Left kidney (tissue), 8 donors: Measurements from ENCODE around the gene MC3R. TPM values are rescaled to one million over a fixed set of nuclear protein-coding genes. Genes with fewer than 3 reads are reported as not detected.
"Not testable (repeated sequence)": the region's sequence is repeated elsewhere in the genome, so short reads cannot be mapped to it uniquely, and the experiment has no call there.

Source experiments
- DNase-seq: peaks from one replicate; pipeline ENCODE4 v3.0.0-alpha.2; 2013
- long read RNA-seq, 8 donors: transcript quantifications; one replicate each; lab custom pipeline, GENCODE V29; 2026
- polyA plus RNA-seq: library from polyadenylated mRNA; unstranded; fragments of 120-200 nt; gene quantifications from one replicate; pipeline ENCODE4 v1.2.1, GENCODE V29; 2013; ENCODE audit not compliant: insufficient read length

Gene MC3R
- polyA plus RNA-seq: not detected
- long read RNA-seq, donor 1: 0 reads
- long read RNA-seq, donor 2: 0 reads
- long read RNA-seq, donor 3: 0 reads
- long read RNA-seq, donor 4: 0 reads
- long read RNA-seq, donor 5: 0 reads
- long read RNA-seq, donor 6: 0 reads
- long read RNA-seq, donor 7: 0 reads
- long read RNA-seq, donor 8: 0 reads

DNA sequence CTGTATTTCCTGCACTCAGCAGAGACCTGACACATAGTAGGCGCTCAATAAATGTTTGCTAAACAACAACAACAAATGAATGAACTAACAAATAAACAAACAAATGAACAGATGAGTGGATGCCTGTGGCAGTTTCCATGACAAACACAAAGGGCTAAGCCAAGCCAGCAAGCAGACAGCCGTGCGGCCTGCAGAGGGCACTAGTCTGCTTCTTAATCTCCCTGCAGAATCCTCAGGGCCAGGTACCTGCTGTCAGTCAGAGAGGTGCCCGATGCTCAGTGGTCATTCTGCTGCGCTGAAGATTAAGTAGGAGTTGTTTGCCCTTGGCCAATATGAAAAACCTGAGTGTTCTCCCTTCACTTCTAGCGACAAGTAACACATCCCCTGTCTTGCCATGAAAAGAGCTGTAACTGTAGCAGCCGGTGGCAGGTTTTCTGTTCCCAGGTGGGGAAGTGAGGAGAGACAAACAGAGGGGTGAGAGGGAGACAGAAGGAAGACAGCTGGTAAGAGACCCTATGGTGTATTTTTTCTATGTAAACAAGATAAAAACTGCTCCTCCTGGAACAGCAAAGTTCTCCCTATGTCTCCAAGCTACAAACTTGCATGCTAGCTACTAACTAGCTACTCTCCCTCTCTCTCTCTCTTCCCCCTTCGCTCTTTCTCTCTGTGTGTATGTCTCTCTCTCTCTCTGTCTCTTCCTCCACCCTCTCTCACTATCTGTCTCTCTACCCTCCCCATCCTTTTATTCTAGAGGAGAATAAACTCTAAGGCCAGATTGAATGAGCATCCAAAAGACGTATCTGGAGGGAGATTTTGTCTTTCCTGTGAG is at the start of gene MC3R:
MC3R (plus strand) TSS at position 779 of the 829 bp plus-strand sequence. CDS start 112 bp downstream, outside the sequence.
- peak; percentile 20 for DNase-seq

DNA sequence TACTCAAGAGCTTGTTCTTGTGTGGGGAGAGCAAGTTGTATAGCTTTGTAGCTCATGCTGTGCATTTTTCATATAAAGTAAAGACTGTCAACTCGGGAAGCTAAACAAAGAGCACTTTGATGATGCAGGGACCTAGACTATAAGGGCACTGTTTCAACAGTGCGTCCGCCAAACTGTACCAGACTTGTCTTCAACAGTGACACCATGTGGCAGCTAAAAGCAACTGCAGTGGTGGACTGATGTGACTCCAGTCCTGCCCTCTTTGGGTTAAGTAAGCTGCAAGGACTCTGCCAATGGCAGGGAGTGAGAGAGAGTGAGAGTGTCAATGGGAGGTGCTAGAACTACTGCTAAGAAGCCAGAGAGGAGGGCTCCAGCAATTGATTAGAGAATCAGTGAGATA is 48.1 kb upstream of the MC3R start:
- DNase-seq: no peak

DNA sequence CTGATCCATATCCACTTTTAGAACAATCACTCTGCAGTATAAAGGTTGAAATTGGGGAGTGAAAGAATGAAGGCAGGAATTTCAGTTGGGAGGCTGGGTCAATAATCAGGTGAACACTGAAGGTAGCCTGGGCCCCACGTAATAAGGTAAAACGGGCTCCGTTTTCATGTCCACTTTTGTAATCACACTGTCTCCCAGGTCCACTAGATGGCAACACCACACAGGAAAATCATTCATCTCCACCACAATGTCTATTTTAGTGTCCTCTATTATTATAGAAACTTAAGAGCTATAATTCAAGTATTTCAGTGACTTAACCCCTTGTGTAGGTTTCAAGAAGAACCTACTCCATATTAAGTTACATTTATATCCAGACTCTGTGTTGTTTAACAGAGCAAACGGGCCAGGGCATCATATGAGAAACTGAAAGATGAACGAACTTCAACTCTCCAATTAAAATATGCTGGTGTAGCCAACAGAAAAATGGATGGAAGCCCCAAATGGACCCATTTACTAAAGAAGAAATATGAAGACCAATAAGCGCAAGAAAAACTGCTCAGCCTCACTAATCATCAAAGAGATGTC is 45.9 kb upstream of the MC3R start:
- no peak for DNase-seq

DNA sequence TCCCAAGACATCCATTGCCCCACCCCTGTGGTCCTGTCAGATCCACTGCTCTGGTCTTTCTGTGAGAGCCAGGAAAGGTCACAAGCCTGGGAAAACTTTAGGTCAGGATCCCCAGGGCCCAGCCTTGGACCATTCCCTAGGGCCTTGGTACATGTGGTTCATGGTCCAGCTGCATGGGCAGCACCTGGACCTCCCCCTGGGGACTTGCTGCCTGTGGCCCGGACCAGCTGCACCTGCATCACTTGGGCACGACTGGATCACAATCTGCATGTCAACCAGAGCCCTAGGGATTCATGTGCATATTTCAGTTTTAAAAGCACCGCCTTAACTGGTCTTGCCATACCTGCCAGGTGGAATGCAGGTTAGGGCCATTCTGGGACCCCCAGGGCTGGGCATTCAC is 44.3 kb upstream of the MC3R start:
- no peak for DNase-seq

DNA sequence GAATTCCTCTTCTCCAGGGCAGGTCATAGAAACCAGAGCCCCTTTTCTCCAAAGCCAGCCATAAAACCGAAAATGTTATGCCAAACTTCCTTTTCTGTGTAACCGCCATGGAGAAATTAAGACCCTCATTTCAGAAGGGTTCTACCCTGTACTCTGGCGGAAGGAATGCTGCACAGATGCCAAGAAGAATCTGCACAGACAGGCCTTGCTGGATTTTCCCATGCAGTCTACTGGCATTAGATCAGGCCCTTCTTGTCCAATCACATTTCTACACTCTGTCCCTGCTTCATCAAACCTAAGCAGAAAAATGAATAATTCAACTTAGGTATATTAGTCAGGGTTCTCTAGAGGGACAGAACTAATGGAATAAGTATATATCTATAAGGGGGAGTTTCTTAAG is 43.2 kb upstream of the MC3R start:
- no peak for DNase-seq

DNA sequence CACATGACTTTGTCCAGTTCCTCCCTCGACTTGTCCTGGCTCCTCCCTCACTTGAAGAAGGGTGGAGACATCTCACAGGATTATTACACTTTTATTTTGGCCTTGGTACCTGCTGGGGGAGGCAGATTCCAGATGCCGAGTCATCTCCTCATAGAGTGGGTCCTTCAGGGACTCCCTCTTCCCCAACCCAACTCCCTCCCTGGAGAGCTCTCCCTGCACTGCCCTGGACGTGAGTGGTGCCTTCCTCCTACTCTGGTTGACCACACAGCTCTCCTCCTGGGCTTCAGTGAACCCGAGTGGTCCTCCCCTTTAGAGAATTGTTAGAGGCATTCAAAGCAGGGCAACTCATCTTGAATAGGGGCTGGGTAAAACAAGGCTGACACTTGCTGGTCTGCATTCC is 40.9 kb upstream of the MC3R start:
- DNase-seq: no peak

DNA sequence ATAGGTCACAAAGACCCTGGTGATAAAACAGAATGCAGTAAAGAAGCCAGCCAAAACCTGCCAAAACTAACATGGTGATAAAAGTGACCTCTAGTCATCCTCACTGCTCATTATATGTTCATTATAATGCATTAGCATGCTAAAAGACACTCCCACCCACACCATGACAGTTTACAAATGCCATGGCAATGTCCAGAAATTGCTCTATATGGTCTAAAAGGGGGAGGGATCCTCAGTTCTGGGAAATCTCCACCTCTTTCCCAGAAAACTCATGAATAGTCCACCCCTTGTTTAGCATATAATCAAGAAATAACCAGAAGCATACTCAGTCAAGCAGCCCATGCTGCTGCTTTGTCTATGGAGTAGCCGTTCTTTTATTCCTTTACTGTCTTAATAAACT is 40.4 kb upstream of the MC3R start:
- no peak for DNase-seq

DNA sequence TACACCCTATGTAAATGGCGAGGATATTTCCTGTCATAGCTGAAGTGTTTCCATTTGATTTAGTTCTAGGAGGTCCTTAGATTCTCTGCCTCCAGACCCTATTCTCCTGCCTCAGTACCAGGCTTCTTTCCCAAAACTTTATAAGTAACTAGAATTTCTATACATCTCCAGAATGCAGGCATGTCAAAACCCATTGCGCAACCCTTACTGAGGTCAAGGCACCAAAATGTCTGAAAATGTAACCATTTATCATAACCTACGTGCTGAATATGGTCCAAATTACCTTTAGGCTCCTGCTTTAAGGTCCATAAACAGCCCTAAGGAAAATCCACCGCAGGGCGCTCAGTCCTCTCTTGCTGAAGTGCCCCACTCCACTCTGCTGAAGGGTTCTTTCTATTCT is 37.5 kb upstream of the MC3R start:
- DNase-seq: no peak

DNA sequence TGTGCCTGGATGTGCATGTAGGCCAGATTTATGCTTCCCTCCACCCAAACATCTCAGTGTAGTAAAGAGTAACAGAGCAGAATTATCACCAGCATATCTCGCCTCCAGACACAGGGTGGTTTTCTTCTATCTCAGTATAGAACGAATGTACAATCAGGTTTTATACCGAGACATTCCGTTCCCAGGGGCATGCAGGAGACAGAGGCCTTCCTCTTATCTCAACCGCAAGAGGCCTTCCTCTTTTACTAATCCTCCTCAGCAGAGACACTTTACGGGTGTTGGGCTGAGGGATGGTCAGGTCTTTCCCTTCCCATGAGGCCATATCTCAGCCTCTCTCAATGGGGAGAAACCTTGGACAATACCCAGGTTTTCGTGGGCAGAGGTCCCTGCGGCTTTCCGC is 36.4 kb upstream of the MC3R start:
- DNase-seq: no peak

DNA sequence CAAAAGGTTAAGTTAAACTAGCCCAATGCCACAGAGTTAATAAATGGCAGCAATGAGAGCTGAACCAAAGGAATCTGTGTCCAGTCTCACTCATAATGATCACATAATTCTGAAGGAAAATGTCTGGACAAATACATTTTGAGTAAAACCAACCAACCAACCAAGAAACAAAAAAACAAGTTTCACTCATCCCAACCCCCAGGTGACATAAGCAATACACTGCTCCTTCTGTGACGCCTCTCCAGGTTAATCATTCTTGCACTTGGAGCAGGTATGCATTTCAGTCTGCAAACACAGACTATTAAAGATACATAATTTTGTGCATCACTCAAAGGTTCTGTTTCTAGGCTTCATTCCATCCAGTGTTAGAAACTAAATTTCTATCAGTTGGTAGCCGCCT is 35.2 kb upstream of the MC3R start:
- no peak for DNase-seq

DNA sequence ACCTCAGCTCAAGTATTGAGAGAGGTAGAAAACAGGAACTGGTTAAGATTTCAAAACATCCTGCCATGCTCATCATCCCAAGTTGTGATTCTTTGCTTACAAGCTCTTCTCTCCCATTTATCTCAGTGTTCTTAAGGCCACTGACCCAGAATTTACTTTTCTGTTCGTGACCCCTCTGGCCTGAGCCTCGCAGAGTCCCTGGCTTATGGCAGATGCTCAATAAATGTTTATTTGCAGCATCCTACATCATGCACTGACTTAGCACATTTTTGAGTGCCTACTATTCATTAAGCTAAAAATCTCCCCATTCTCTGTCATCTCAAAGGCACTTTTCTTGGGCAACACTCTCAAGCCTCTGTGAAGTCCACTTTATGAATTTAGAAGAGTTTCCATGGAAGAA is 33.4 kb upstream of the MC3R start:
- no peak for DNase-seq

DNA sequence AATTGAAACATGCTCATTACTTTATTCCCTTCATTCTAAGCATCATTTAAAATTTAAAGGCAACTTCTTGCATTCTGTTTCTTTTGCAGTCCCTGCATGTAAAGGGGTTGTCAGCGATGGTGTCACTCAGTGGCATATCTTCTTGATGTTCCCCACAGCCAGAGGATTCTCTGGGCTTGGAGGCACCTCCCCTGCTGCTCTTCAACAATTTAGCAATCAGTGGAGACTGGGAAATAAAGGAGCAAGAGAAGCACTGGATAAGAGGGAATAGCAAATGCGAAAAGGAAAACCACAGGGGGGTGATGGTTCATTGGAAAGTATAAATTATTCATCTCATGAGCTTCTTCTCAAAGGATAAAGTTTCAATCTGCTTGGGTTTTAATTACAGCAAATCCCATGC is 30.7 kb upstream of the MC3R start:
- DNase-seq: no peak

DNA sequence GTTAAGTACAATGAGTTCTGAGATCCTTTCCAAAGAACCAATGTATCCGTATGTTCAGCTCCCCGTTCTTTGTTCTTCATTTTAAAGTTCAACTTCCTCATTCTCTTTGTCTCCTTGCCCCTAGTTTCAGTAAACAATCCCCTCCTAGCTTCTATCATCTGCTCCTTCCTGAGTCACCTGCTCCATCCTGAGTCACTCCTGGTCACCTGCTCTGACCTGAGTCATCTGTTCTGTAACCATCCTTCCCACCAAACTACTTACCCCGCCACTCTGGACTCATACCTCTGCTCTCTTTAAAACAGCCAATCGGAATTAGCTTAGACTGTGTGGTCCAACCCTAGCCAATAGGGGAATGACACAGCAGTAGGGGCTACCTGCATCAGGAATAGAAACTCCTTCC is 27.3 kb upstream of the MC3R start:
- not testable (repeated sequence) for DNase-seq

DNA sequence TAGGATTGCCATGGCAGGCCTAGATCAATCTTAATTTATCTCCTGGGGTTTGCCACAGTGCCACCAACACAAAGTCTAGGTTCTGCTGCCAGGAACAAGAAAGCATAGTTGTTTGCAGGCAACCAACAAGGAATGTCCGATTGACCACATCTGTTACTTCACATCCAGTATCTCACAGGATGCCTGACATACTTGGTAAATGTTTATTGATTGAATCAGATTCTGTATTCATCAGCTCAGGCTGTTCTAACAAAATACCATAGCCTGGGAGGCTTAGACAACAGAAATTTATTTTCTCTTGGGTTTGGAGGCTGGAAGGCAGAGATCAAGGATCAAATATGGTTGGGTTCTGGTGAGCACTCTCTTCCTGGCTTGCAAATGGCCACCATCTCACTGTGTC is 26.3 kb upstream of the MC3R start:
- no peak for DNase-seq

DNA sequence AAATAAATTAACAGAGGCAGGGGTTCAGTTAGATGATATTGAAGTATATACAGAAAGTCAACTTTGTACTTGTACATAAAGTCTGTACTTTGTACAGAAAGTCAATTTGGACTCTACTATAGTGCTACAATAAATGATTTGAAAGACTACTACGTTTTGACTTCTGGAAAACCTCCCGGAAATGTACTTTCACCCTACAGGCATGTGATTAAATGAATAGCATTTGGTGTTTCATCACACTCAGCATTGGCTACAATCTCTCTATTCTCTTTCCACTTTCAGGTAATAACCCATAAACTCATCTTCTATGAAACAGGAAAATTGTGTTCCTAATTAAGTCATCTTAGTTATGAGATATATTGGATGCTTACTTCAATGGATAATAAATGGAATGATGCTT is 25.6 kb upstream of the MC3R start:
- DNase-seq: no peak

DNA sequence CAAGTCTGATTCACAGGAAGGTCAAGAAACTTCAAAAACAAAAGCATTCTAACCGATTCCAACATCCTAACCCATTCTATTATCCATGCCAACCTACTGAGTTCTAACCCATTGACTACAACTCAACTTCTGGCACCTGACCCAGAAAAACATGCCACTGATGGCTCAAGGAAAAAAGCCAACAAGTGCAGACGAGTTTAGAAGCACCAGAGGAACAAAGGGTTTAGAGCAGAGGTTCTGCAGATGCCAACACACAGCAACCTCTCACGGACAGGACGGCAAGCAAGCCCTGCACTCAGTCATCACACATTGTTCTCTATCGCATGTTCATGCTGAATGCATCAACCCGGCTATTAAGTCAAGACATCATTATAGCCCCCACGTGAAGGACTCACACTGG is 25.2 kb upstream of the MC3R start:
- DNase-seq: no peak

DNA sequence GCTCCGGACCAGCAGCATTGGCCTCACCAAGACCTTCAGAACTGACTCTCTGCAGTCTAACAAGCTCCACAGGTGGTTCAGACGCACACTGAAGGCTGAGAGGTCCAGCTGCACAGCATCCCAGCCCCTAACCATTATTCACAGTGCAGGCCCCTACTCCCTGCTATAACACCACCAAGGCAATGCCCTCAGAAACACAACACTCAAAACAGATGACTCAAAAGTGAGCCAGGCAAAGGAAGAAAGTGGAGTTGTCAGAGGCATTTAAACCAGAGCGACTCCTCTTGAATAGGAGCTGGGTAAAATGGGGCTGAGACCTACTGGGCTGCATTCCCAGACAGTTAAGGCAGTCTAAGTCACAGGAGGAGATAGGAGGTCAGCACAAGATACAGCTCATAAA is 20.5 kb upstream of the MC3R start:
- no peak for DNase-seq

DNA sequence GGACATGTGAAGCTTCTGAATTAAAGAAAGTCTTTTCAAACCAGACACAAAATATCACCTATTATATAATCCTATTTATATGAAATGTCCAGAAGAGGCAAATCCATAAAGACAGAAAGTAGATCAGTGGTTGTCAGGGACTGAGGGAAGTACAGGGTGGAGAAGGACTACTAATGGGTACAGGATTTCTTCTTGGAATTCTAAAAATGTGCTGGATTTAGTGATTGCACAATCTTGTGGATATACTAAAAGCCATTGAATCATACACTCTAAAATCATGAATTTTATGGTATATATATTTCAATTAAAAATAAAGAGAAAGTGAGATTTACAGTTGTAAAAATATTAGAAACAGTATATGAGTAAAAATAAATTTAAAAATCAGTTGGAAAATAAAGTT is 18.7 kb upstream of the MC3R start:
- no peak for DNase-seq

DNA sequence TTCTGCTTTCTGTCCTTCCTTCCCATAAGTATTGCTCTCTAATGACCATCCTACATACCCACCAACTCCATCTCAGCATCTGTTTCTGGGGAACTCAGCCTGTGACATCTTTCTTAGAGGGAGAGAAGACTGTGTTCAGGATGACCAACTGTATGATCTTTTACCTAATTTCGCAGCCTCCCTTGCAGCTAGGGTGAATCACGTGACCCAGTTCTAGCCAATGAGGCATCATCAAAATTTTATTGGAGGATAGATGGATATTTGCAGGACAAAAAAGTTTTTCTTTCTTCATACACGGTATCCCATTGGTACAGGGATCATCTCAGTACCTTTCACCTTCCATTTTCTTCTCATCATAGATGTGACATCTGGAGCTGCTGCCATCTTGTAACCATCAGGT is 14.4 kb upstream of the MC3R start:
- no peak for DNase-seq

DNA sequence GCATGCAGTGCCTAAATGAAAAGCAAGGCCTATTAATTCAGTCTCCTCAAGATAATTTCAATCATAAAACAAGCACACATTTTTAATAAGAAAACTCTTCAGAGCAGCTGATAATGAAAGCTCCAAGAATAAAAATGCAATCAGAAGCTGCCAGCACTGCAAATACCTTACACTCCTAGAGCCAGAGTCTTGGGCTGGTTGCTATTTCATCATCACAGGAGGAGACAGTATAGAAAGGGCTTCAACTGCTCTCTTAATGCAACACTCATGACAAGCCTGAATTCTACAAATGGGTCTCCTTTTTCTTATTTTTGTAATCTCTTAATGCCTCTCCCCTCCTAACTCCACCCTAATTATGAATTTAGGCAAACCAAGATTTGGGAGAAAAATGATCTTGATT is 11.2 kb upstream of the MC3R start:
- no peak for DNase-seq

DNA sequence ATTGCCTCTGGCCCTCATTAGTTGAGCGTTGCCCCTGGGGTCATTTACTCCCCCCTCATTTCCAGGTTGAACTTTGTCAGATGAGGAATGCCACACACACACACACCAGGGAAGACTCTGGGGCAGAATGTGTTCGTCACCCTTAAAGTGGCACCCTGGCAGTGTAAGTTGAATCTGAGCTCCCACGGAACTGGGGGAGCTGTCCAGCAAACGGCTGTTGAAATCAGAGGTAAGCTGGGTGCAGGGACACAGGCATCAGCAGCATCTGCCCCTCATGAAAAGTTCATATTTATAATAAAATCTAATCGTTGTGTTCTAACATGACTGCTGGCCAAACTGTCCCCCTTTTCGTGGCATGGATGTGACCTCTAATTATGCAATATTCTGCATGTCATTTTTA is 4.3 kb upstream of the MC3R start:
- DNase-seq: no peak

DNA sequence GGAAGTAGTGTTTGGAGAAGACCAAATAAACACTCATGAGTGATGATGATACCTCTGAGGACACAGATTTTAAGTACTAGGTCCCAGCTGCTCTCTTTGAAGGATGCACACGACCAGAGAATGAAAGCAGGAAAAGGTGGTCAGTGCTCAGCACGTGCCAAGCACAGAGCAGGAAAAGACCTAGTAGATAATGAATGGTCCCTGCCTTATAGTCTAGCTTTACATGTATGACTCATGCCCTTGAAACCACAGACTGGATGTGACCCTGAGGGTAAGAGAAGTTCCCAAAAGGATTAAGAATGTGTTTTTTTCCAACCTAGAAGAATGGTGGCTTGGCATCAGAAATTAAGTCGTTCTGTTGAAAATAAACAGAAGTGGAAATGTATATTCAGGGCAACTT is 2.8 kb upstream of the MC3R start:
- DNase-seq: no peak

DNA sequence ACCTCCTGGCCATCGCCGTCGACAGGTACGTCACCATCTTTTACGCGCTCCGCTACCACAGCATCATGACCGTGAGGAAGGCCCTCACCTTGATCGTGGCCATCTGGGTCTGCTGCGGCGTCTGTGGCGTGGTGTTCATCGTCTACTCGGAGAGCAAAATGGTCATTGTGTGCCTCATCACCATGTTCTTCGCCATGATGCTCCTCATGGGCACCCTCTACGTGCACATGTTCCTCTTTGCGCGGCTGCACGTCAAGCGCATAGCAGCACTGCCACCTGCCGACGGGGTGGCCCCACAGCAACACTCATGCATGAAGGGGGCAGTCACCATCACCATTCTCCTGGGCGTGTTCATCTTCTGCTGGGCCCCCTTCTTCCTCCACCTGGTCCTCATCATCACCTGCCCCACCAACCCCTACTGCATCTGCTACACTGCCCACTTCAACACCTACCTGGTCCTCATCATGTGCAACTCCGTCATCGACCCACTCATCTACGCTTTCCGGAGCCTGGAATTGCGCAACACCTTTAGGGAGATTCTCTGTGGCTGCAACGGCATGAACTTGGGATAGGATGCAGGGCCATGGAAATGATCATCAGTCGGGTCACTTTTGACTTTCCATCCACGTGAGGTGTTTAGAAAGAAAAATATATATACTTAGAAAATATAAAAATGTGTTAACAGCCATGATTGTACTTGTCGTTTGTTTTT is 868 bp downstream of the MC3R start:
- DNase-seq: no peak
